Measurements from ENCODE around the gene DNASE1L1.

Gene DNASE1L1

GRCh38 chrX:154436374-154436982 is 27.4 kb upstream of the DNASE1L1 start:
- DNase-seq: peak; percentile 30 to 48

GRCh38 chrX:154435171-154435733 is 26.2 kb upstream of the DNASE1L1 start:
- DNase-seq: no peak

- no peak for DNase-seq
Observed at GRCh38 chrX:154434394-154435168, 25.5 kb upstream of the DNASE1L1 start.

GRCh38 chrX:154433605-154434004 is 24.6 kb upstream of the DNASE1L1 start:
- DNase-seq: no peak

- no peak for DNase-seq
Observed at GRCh38 chrX:154432210-154432609, 23.2 kb upstream of the DNASE1L1 start.

GRCh38 chrX:154431341-154431740 is 22.3 kb upstream of the DNASE1L1 start:
- DNase-seq: no peak

- no peak for DNase-seq
Observed at GRCh38 chrX:154430916-154431315, 21.9 kb upstream of the DNASE1L1 start.

GRCh38 chrX:154430479-154430878 is 21.4 kb upstream of the DNASE1L1 start:
- DNase-seq: no peak

GRCh38 chrX:154429711-154430110 is 20.7 kb upstream of the DNASE1L1 start:
- DNase-seq: no peak

- peak; percentile 81 to 83 for DNase-seq
Observed at GRCh38 chrX:154428176-154429171, 19.4 kb upstream of the DNASE1L1 start, which contains the start of gene ATP6AP1. ATP6AP1 (plus strand) TSS chrX:154428677; CDS start chrX:154428693, 16 bp downstream.

- DNase-seq: no peak
Observed at GRCh38 chrX:154426916-154427770, 18.1 kb upstream of the DNASE1L1 start.

GRCh38 chrX:154420402-154420756 is 11.3 kb upstream of the DNASE1L1 start:
- no peak for DNase-seq

GRCh38 chrX:154419688-154420401 is 10.8 kb upstream of the DNASE1L1 start:
- DNase-seq: no peak

- no peak for DNase-seq
Observed at GRCh38 chrX:154419189-154419588, 10.1 kb upstream of the DNASE1L1 start.

GRCh38 chrX:154417157-154417556 is 8.1 kb upstream of the DNASE1L1 start:
- DNase-seq: no peak

GRCh38 chrX:154413142-154413541 is 4.1 kb upstream of the DNASE1L1 start:
- no peak for DNase-seq

GRCh38 chrX:154412468-154412867 is 3.4 kb upstream of the DNASE1L1 start:
- no peak for DNase-seq

GRCh38 chrX:154411981-154412340 is 2.9 kb upstream of the DNASE1L1 start:
- peak in 1 of 2 donors; percentile 47 for DNase-seq

- DNase-seq: no peak
Observed at GRCh38 chrX:154408659-154409221, 314 bp downstream of the DNASE1L1 start.

GRCh38 chrX:154404625-154405192 is 4.3 kb downstream of the DNASE1L1 start:
- no peak for DNase-seq

GRCh38 chrX:154403858-154404257 is 5.2 kb downstream of the DNASE1L1 start:
- DNase-seq: no peak
